ENCODE results near the gene COX15.
"Not testable (repeated sequence)": the region's sequence is repeated elsewhere in the genome, so short reads cannot be mapped to it uniquely, and the experiment has no call there.

Gene COX15

GRCh38 chr10:99732033-99732842 is at the start of gene COX15, which contains the start of gene CUTC:
Gene COX15 (minus strand): TSS chr10:99732127. CDS start chr10:99732049, 78 bp downstream.
Gene CUTC (plus strand): TSS chr10:99732234. CDS start chr10:99732349, 115 bp downstream.
- peak; percentile 87 for DNase-seq

- DNase-seq: no peak
These were observed 47.4 kb upstream of the COX15 start for GRCh38 chr10:99779335-99779734.

- no peak for DNase-seq
These were observed 46.2 kb upstream of the COX15 start for GRCh38 chr10:99777918-99778714.

DNA sequence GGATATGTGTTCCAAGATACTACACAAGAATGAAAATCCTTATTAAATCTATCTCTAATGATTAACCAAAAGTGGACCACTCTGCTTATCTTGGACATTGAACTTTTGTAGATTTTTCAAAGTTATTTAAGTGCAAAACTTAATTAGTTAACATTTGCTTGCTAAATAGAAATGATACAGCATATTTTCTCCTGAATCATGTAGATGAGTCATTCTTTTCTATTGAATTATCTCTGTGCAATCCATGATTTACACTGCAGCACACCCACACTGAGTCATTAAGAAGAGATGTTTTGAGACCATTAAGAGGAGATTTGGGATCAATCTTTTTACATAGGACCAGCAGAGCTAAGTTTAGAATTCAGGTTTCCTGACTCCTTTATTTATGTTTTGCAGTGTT is 43.9 kb upstream of the COX15 start:
- DNase-seq: no peak

- no peak for DNase-seq
These were observed 38.6 kb upstream of the COX15 start for GRCh38 chr10:99770408-99771045.

DNA sequence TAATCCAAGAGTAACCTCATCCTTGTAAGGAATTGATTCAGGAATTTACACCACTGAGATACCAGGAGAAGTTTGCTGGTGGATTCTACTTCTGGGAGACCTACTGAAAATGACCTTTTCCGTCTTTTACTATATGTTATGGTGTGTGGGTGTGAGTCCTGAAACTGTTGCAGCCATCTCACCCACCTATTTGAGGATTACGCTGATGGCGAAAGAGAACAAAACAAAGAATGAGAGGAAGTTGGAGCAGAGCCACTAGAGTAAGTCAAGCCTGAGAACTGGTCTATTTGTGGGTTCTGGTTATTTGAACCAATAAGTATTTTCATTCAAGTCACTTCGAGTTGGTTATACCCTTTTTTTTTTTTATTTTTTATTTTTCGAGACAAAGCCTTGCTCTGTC is 37.8 kb upstream of the COX15 start:
- no peak for DNase-seq

DNA sequence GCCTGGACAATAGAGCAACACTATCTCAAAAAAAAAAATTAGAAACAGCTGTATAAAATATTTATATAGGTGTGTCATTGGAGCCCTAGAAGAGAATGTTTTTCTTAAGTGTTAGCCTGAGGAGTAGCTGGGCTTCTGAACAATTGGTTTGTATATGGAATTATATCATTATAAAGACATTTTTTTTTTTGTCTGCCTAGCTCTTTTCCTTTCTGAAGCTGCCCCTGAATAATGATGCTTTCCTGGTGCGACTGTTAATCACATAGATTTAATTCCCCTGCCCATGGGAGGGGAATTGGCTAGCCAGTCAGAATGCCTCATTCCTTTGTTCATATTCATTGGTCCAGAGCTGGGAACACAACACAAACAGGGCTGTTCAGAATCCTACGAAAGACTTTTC is 36.6 kb upstream of the COX15 start:
- no peak for DNase-seq

DNA sequence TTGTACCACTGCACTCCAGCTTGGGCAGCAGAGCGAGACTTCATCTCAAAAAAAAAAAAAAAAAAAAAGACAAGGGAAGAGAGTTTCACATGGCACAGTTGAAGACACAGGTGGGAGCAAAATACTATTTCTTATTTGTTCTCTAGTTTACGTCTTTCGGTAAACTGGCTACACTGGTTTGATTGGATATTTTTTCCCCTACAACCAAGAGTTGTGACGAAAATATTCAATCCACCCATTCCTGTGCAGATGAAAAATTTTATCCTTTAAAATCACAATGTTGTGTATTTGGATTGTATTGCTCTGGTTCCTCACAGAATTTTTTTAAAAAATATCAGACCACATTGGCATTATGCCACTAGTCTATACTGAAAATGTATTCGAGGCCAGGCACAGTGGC is 36.0 kb upstream of the COX15 start:
- no peak for DNase-seq

DNA sequence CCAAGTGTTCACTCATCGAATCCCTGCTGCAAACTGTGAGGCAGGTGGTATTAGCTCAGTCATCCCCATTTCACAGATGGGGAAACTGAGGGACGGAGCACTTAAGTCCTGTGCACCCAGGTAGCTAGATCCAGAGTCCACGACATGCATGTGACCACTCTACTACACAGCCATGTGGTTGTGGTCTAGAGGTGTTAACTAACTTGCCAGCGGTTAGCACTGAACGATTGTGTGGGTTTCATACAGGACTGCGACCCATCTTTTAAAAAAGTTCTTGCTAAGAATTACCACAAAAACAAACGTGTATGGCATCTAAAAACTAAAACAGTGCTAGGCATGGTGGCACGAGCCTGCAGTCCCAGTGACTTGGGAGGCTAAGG is 34.4 kb upstream of the COX15 start:
- DNase-seq: no peak

- no peak for DNase-seq
These were observed 33.9 kb upstream of the COX15 start for GRCh38 chr10:99765672-99766301.

- no peak for DNase-seq
These were observed 29.4 kb upstream of the COX15 start for GRCh38 chr10:99761365-99761764.

DNA sequence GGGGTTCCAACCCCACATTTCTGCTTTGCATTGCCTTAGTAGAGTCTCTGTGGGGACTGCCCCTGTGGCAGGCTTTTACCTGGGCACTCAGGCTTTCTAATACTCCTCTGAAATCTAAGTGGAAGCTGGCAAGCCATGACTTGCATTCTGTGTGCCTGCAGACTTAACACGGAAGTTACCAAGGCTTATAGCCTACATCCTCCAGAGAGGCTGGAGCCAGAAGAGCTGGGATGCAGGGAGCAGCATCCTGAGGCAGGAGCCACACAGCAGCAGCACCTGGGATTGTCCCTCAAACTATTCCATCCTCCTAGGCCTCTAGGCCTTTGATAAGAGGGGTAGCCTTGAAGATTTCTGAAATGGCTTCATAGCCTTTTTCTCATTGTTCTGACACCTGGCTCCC is 28.4 kb upstream of the COX15 start:
- no peak for DNase-seq

- no peak for DNase-seq
These were observed 26.4 kb upstream of the COX15 start for GRCh38 chr10:99758211-99758891.

DNA sequence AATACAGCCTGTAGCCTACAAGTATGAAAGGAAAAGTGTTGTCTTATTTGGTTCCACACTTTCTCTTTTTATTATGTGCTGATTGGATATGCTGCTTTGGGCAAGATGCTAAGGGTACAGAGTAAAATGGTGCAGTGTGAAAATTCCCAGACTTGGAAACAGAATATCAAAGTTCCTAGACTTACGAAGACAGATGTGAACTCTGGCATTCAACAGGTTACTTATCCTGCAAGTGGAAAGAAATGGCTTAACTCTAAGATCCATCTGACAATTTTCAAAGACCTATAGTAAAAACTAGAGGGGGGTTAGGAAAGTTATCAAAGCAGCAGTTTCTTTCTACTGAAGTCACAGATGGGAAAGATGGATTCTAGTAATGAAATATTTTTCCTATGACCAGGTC is 24.2 kb upstream of the COX15 start:
- no peak for DNase-seq

DNA sequence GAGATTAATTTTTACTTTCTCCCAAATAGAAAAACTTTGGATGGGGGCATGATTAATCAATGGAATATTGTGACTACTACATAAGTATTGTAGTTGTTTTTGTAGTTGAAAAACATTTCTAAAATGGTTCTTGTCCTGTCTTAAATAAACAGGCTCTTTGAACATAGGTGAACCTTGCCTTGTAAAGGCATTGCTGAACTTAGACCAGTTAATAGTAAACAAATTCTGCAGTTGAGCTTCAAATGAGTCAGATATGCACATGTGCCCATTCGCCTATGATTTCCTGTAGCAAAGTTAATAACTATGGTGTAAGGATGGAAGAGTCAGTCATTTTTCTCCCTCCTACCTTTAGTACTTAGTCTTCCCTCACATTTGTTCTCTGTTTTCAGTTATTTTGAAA is 22.7 kb upstream of the COX15 start:
- DNase-seq: no peak

DNA sequence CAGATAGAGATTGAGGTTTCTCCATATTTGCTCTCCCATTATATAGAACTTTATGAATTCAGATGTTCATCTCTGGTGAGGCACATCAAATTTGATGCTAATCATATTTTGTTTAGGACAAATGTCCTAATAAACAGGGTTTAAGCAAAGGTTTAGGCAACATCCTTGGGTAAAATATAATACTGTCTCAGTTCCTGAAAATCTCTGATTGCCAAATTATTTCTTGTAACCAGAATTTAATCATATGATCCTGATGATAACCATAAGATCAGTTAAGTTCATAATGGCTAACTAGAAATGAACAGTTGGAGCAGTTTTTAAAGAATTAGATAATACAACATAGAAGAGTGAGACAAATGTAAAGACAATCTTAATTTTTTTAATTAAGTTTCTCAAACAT is 18.7 kb upstream of the COX15 start:
- no peak for DNase-seq

GRCh38 chr10:99748823-99749451 is 17.0 kb upstream of the COX15 start:
- no peak for DNase-seq

DNA sequence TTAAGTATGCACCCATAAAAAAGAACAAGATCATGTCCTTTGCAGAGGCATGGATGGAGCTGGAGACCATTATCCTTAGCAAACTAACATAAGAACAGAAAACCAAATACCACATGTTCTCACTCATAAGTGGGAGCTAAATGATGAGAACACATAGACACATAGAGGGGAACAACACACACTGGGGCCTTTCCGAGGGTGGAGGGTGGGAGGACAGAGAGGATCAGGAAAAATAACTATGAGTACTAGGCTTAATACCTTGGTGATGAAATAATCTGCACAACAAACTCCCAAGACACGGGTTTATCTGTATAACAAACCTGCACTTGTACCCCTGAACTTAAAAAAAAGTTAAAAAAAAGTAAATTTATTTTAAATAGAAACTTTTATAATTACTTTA is 14.2 kb upstream of the COX15 start:
- DNase-seq: not testable (repeated sequence)

GRCh38 chr10:99743841-99744240 is 11.9 kb upstream of the COX15 start:
- DNase-seq: no peak

GRCh38 chr10:99742701-99743100 is 10.8 kb upstream of the COX15 start:
- no peak for DNase-seq

DNA sequence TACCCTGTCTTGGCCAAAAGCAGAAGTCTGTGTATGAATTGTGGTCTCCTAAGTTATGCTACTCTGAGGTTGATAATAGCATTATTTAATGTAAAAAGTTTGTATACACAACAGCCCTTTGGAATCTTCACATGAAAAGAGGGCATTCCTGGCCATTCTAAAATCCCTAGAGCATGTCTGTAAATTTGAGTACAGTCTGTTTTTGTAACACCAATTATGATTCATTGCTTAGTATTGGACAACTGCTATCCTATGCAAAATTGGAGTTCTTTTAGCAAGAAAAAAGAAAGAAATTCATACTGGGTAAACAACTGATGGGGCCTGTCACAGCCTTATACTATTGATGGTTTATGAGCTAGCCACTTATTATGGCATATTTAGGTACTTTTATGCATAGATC is 10.3 kb upstream of the COX15 start:
- DNase-seq: no peak

GRCh38 chr10:99740933-99741559 is 9.1 kb upstream of the COX15 start:
- no peak for DNase-seq
